NCI-H82 treated with DMSO at 0.1 percent for 48 hours (cell line): Measurements from ENCODE around the gene COL16A1.

Experiments used
- DNase-seq: peaks from one replicate; lab custom pipeline; 2025; ENCODE audit not compliant: unreplicated experiment; lab: John Stamatoyannopoulos, UW

COL16A1 gene

DNA sequence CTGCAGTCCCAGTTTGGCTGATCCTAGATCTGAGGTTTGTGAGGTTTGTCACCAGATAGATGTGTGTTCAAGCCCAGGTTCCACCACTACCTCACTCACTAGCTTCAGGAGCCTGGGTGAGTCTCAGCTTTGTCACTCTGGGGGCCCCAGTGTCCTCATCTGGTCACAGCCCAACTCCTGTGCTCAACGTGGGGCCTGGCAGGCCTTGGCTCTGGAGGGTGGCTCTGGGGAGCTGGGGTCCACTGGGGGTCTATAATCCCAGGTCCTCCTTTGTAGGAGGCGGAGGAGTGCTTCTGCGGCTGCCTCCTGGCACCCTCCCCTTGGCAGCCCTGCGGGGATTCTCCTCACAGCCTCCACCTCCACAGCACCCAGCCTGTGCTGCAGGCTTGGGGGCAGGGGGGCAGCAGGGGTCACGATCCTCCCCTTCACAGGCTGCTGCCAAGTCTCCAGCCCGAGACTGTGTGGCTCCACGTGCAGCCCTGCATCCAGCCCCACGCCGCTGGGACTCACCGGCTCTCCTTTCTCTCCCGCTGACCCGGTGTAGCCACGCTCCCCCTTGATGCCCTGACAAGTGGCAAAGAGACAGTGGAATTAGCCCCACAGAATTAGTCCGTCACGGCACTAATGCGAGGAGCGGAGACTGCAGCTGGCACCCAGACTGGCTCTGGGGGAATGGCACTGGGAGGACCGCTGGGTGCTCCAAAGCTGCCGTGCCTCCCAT is 36.6 kb downstream of the COL16A1 start:
- DNase-seq, result no peak

DNA sequence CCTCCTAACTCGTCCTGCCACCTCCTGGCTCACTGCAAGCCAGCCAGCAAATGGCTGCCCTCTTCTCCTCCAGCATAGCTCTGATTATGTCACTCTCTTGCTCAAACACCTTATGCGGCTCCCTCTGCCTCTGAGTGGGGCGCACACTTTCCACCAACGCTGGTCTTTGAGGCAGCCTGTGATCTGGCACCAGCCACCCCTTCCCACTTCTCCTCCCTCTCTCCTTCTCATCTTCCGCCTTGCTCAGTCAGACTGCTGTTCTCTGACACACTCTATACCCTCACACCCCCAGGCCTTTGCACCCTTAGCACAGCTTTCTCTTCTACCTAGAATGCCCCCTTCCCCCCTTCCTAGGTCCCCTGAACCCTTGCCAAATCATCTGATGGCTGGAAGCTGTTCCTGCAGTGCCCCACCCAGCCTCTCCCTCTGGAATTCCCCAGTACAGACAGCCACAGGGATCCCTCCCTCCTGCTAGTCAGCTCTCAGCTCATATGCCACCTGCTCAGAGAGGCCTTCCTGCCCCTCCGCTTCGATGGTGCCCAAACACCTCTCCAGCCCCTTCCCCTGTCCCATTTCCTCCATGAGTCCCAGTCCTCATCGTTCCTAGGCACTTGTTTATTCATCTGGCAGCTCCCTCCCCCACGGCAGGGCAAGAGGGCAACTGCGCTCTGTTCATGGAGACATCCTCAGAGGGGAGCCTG is 37.4 kb downstream of the COL16A1 start:
- DNase-seq, result no peak

DNA sequence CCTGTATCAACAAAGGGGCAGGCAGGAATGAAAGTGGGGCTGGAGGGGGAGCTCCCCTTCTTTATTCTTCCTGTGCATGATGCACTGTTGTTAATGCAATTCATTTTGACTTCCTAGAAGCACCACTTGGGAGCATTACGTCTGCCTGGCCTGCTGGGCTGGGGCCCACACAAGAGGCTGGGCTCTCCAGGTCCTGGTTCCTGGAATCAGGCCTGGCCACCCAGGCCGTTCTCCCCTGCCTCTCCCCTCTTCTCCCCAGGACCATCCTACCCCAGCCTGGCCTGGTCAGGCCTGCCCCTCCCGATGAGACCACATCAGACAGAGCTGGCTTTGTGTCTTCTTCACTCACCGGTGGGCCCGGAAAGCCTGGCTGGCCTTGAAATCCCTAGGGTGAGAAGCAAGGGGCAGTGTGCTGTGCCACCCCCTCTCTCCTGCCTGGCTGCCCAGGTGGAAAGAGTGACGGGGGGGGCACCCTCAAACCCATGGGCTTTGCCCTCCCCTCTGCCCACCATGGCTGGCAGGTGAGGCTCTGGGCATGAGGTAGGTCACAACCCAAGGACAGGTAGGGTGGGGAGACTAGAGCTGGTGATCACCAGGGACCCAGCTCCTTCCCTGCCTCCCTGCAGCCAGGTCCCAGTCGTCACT is 38.5 kb downstream of the COL16A1 start:
- no peak for DNase-seq

- no peak for DNase-seq
Measured at GRCh38 chr1:31664528-31664927, 39.3 kb downstream of the COL16A1 start.

- no peak for DNase-seq
Measured at GRCh38 chr1:31663622-31664452, 40.0 kb downstream of the COL16A1 start.

DNA sequence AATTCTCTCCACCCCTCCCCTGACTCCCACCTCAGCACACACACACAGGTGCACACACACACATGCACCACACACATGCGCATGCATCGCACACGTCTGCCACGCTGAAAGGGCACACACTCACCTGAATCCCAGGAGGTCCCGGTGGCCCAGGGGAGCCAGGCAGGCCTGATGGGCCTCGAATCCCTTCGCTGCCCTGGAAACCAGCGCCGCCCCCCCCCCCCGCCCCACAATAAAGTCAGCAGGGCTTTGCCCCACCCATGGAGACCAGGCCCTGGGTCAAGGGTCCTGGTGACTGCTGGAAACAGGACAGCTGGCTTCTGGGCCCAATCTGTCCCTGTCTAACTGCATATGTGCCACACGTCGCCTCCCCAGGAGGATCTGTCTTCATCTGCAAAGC is 41.4 kb downstream of the COL16A1 start:
- DNase-seq, result no peak

DNA sequence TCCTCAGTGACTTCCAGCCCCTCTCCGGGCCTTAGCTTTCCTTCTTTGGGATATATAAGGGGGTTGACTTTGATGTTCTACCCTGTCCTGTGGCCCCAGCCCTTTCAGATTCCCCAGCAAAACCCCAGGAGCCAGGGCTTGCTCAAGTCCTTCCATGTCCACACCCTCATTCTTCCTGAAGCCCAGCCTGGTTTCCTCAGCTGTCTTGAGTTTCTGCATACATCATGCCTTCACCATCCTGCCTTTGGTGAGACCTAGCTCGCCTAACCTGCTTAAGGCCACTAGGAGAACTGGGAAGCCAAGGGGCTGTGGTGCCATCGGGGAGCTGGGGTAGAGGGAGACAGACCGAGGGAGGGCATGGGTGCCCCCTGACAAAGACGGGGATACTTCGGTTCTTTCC is 42.0 kb downstream of the COL16A1 start:
- no peak for DNase-seq

- no peak for DNase-seq
Measured at GRCh38 chr1:31660871-31661455, 42.9 kb downstream of the COL16A1 start.

DNA sequence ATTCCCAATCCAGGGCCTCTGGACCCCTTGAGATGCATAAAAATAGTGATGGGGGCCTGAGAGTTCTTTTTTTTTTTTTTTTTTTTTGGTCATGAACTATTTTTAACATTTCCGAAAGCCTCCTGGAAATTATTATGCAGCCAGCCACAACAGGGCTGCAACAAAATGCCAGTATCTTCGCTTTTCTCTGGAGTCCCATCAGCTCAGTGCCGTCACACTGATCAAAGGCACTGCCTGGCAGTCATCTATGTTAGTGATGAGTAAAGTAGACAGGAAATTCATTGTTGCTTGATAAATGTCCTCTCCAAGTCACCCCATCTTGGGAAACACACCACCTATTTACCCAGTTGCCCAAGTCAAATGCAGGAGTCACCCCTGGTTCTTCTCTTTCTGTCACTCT is 43.9 kb downstream of the COL16A1 start:
- DNase-seq, result no peak

GRCh38 chr1:31658721-31659120 is 45.1 kb downstream of the COL16A1 start:
- DNase-seq, result no peak

GRCh38 chr1:31657972-31658510 is 45.8 kb downstream of the COL16A1 start:
- DNase-seq, result no peak

GRCh38 chr1:31657020-31657804 is 46.6 kb downstream of the COL16A1 start:
- no peak for DNase-seq

DNA sequence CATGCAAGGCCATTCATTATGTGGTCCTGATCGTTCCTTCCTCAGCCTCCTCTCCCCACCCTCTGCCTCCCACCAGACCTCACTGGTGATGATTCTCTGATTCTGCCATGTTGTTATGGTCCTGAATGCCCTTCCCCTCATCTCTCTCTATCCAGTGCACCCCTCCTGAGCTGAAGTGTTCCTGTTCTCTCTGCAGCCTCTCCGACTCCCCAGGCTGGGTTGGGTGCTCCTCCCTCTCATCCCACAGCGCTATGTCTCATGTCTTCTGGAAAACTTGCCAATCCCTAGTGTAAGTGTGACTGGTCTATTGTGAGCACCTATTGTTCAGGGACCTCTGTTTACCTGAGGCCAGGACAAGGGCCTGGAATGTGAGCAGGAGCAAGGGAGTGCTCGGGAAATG is 48.1 kb downstream of the COL16A1 start:
- DNase-seq, result no peak

DNA sequence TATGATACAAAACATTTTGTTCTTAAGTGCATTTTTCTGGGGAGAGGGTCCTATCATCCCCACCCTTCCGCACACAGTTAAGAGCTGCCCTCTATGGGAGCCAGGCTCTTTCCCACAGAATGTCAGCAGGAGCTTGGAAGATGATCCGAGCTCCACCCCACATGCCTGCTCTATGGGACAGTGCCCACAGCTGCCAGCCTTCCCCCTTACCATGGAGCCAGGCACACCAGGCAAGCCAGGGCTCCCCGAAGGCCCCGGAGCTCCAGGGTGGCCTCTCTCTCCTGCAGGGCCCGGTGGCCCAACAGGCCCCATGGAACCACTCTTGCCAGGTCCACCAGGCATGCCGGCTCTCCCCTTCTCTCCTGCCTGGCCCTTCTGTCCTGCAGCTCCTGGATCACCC is 48.7 kb downstream of the COL16A1 start:
- DNase-seq, result no peak

- DNase-seq, result no peak
Measured at GRCh38 chr1:31654474-31654776, 49.4 kb downstream of the COL16A1 start.

DNA sequence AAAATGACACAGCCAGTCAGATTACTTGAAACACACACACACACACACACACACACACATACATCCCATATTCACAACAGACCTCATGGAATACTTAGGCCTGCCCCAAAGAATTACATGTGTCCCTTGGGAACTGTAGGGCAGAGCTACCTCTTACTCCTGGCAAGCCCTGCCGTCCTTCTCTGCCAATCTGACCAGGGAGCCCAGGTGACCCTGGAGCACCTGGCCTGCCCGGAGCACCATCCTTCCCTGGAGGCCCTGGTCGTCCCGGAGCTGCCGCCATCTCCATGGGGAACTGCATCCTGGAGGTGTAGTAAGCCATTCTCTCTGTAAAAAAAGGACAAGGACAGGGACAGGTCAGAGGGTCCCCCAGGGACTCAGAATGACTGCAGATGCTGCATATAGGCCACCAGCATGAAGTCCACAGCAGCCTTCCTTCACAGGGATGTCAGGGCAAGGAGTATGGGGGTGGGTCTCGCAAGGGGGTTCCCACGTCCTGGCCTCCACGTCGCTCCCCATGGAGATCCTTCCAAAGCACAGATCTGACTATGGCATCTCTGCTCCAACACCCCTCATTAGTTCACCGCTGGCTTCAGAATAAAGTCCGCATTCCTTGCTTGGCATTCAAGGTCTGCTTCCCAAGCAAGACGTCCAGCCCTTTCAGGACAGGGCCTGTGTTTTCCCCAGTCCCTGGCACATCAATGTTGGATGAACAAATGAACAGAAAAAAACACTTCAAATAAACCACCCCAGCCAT is 49.9 kb downstream of the COL16A1 start:
- DNase-seq, result no peak

DNA sequence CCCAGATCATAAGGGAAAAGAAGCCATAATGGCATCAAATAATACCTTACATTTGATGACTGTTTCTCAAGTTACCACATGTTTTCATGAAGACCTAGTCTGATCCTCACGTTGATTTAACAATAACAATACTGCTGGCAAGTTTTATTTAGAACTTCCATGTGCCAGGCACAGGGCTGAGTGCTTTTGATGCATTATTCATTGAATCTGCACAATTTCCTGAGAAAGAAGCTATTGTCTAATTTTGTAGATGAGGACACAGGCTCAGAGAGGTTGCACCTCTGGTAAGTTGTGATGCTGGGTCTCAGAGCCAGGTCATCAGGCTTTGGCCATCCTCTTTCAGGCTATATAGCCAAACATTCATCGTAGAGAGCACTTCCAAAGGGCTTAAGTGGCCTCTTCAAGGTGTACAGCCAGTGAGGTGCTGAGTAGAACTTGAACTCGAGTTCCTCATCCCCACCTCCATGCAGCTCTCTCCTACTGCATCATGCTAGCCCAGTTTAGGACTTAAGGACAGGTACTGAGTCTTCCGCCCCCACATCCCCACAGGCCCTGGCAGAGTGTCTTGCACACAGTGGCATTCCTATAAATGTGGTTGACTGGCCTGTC is 50.8 kb downstream of the COL16A1 start:
- DNase-seq, result no peak

- DNase-seq, result no peak
Measured at GRCh38 chr1:31651766-31652165, 52.1 kb downstream of the COL16A1 start.

DNA sequence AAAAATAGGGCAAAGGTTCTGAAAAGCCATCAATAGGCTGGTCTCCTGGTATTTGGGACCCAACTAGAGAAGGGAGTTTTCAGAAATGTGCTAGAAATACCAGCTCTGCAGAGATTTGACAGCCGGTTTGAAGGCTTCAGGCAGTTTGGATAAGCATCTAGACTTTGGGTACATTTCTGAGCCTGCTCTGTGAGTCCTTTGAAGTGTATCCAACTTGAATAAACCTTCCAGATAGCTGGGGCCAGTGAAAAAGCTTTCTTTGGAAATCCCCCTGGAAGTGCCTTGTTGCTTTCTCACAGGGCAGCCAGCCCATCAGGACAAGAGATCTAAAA is 52.8 kb downstream of the COL16A1 start:
- no peak for DNase-seq
